Breast epithelium (tissue), 4 donors: ENCODE data around the gene TMEM179B. TPM values are rescaled to one million over a fixed set of nuclear protein-coding genes. Genes with fewer than 3 reads are reported as not detected.

Source experiments
- DNase-seq, 2 donors: peaks; one replicate each; pipeline ENCODE4 v3.0.0-alpha.2; 2019; ENCODE audit warnings: low spot score in 2 of 2
- H3K27ac ChIP-seq, 2 donors: fragments of 200-600 bp; sonication (generic) in 1 of 2; one replicate each; pipeline ENCODE4 v1.5.1; 2016 to 2019; ENCODE audit warnings: mild to moderate bottlenecking in 1 of 2
- H3K27me3 ChIP-seq, 2 donors: fragments of 200-600 bp; sonication (generic) in 1 of 2; one replicate each; pipeline versions ENCODE4 v1.5.1 to v1.6.0; 2017 to 2019; ENCODE audit warnings: control low read depth in 1 of 2, mild to moderate bottlenecking in 1 of 2
- H3K36me3 ChIP-seq: fragments of 200-600 bp; one replicate; pipeline ENCODE4 v1.5.1; 2019
- H3K4me1 ChIP-seq, 2 donors: fragments of 200-600 bp; sonication (generic); one replicate each; pipeline ENCODE4 v1.5.1; 2016 to 2019; ENCODE audit warnings: control low read depth in 1 of 2
- H3K4me3 ChIP-seq, 3 donors: fragments of 200-600 bp; sonication (generic); 1 replicate in 2 of 3; 2 replicates in 1 of 3; pipeline ENCODE4 v1.5.1; 2016 to 2019; ENCODE audit warnings: mild to moderate bottlenecking in 3 of 3, moderate library complexity in 2 of 3
- H3K9me3 ChIP-seq, 2 donors: fragments of 200-600 bp; sonication (generic) in 1 of 2; one replicate each; pipeline ENCODE4 v1.5.1; 2016 to 2019; ENCODE audit warnings: control low read depth in 1 of 2
- CTCF ChIP-seq, 3 donors: fragments of 450-650 bp; IDR thresholded peaks; one replicate each; pipeline ENCODE4 v1.5.1; 2016 to 2017; ENCODE audit warnings: antibody characterized with exemption in 3 of 3, mild to moderate bottlenecking in 3 of 3, moderate library complexity in 3 of 3
- POLR2A ChIP-seq: fragments of 450-650 bp; IDR thresholded peaks from one replicate; pipeline ENCODE4 v1.6.1; 2016; ENCODE audit warnings: antibody characterized with exemption, mild to moderate bottlenecking, moderate library complexity
- POLR2AphosphoS5 ChIP-seq, 3 donors: sonication (generic); formaldehyde crosslinking; IDR thresholded peaks; one replicate each; pipeline ENCODE4 v1.6.1; 2017; ENCODE audit warnings: antibody characterized with exemption in 3 of 3
- intact Hi-C: fragments of 100-400 bp; cut with DNase I; formaldehyde crosslinking; loops from one replicate; pipeline ENCODE4 v1.15.1; 2023; ENCODE audit warnings: low total_unique reads
- total RNA-seq, 3 donors: library from RNA; depleted of rRNA; stranded (reverse); fragments of >200 nt; gene quantifications; one replicate each; pipeline ENCODE4 v1.1.0, GENCODE V29; 2016

TMEM179B gene
- total RNA-seq, 3 donors from 2014 or later, result 61.4 to 66.9 (median 64.9) TPM

DNA sequence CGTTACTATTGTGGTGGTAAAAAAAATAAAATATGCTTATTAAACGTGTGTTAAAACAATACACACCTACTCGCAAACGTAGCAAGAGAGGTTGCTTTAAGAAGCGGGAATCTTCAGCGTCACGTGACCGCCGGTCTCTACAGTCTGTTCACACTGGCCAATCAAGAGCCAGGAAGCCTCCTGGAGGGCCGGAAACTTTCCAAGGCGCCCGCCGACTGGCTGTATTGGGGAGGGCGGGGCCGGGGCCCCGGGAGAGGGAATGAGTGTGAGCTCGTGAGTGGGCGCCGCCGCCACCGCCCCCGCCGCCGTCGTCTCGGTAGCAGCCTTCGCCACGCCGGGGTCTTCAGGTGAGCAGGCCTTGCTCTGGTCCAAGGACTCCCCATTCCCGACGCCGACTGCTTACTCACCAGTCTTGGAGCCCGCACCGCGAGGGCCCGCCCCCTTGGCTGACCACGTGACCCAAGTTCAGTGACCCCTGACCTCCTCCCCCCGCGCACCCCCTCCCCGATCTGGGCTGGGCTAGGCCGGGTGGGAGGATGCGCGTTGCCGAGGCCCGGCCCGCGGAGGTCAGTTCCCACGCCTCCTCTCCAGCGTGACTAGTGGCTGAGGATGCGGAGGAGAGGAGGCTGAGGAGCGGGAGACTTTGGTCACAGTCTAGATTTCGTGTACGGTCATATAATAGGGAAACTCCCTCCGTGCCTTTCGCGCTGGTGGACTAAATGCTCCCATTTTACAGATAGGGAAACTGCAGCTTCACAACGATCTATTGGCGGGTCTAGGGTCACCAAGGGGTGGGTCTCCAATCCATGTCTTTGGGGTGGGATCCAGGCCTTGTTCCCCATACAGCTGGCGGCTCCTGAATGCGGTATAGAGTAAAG, 15.8 kb upstream of the TMEM179B start, which contains the start of gene TAF6L:
Gene TAF6L, plus strand, starts transcription at position 253 of the 878 bp plus-strand sequence. CDS start 4,388 bp downstream, outside the sequence.
- Histone ChIP-seq H3K4me3 (peak within 1 kb of the TSS; percentile 60 to 88 (median 68)), H3K27ac (peak within 1 kb of the TSS; percentile 94 to 98), H3K36me3 (peaks cover 1% of the 10 kb centered on the region), H3K27me3 (no peaks in the 10 kb centered on the region), H3K4me1 (peaks cover 8 to 9% of the 10 kb centered on the region in 2 donors), H3K9me3 (no peaks in the 10 kb centered on the region)
- TF ChIP-seq CTCF (IDR thresholded peaks at IDR 0.05) (no peak), POLR2AphosphoS5 (IDR thresholded peaks at IDR 0.05) (peak; percentile 66 to 95 (median 75)), POLR2A (no peak)
- peak; percentile 98 to 99 for DNase-seq
- intact Hi-C loops, result no loop called here

DNA sequence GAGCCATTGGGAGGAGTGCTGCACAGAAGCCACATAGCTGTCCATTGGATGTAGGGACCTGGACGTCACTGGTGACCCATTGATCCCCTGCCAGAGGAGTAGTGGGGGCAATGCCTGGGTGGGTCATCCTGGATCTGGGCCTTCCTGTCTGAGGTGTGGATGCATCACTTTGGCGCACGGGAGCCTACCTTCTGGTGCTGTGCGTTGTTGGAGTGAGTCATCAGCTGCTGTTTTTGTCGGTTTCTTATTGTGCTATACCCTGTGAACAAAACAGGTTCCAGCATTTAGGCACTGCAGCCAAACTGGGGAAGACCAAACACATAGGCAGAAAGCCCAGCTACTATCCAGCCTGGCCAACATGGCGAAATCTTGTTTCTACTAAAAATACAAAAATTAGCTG, 12.8 kb upstream of the TMEM179B start:
- no peak for TF ChIP-seq POLR2AphosphoS5 (IDR thresholded peaks at IDR 0.05)
- TF ChIP-seq POLR2A, result no peak
- no peak for TF ChIP-seq CTCF (IDR thresholded peaks at IDR 0.05)
- intact Hi-C loops, result no loop called here

GRCh38 chr11:62775646-62776045, 11.6 kb upstream of the TMEM179B start:
- H3K27me3 ChIP-seq, result no peaks in the 10 kb centered on the region
- H3K9me3 ChIP-seq, result no peaks in the 10 kb centered on the region
- H3K4me1 ChIP-seq, result peaks cover 0 to under 1% of the 10 kb centered on the region in 2 donors
- intact Hi-C loops, result no loop called here
- DNase-seq, result no peak
- no peak overlapping the region for H3K4me3 ChIP-seq
- no peaks in the 10 kb centered on the region for H3K36me3 ChIP-seq
- no peak for TF ChIP-seq CTCF (IDR thresholded peaks at IDR 0.05)
- no peak for TF ChIP-seq POLR2A
- TF ChIP-seq POLR2AphosphoS5 (IDR thresholded peaks at IDR 0.05), result no peak
- H3K27ac ChIP-seq, result no peak overlapping the region

More for the DNA sequence above, 12.8 kb upstream of the TMEM179B start:
- H3K9me3 ChIP-seq, result no peaks in the 10 kb centered on the region
- H3K36me3 ChIP-seq, result no peaks in the 10 kb centered on the region
- H3K27ac ChIP-seq, result no peak overlapping the region
- H3K4me3 ChIP-seq, result no peak overlapping the region
- H3K27me3 ChIP-seq, result no peaks in the 10 kb centered on the region
- no peak for DNase-seq
- peaks cover 8 to 9% of the 10 kb centered on the region in 2 donors for H3K4me1 ChIP-seq

DNA sequence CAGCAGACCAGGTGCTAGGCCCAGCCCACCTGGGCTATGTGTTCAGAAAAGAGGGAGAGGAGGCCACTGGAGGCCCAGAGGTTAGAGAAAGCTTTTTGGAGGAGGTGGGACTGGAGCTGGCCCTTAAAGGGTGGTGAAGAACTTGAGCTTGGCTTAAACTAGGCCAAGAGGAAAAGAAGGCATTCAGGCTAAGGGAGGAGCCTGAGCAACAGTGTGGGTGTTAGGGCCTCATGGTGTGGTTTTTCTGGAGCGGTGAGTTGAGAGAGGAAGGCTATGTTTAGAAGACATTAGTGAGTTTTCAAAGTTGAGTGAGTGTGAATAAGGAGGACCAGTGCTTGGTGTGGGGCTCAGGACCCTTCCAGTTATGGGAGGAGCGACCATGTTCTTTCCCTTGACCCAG, 9.8 kb upstream of the TMEM179B start:
- Histone ChIP-seq H3K27ac (no peak overlapping the region), H3K4me3 (no peak overlapping the region), H3K4me1 (no peaks in the 10 kb centered on the region), H3K27me3 (no peaks in the 10 kb centered on the region), H3K36me3 (no peaks in the 10 kb centered on the region), H3K9me3 (no peaks in the 10 kb centered on the region)
- TF ChIP-seq CTCF (IDR thresholded peaks at IDR 0.05) (no peak), POLR2A (no peak), POLR2AphosphoS5 (IDR thresholded peaks at IDR 0.05) (no peak)
- DNase-seq, result no peak
- intact Hi-C loops, result no loop called here

DNA sequence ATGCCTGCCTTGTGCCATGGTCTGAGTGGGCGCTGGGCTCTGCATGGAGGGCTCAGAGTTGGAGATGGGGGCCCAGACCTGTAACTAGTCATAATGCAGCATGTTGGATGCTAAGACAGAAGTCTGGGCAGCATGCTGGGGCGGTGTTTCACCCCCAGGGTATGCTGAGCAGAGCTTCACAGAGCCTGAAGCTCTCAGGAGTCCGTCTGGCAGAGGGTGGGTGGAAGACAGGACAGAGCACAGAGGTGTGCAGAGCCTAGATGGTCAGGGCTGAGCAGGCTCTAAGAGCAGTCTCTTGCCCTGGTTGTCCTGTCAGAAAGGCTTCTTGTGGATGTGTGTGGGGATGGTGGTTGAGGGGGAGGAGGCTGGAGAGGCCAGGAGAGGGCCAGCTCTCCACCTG, 8.8 kb upstream of the TMEM179B start:
- H3K27ac ChIP-seq, result no peak overlapping the region
- H3K36me3 ChIP-seq, result no peaks in the 10 kb centered on the region
- no peaks in the 10 kb centered on the region for H3K4me1 ChIP-seq
- no peaks in the 10 kb centered on the region for H3K9me3 ChIP-seq
- TF ChIP-seq POLR2A, result no peak
- no peak for TF ChIP-seq CTCF (IDR thresholded peaks at IDR 0.05)
- no peak for TF ChIP-seq POLR2AphosphoS5 (IDR thresholded peaks at IDR 0.05)
- no peak overlapping the region for H3K4me3 ChIP-seq
- H3K27me3 ChIP-seq, result no peaks in the 10 kb centered on the region
- DNase-seq, result no peak
- intact Hi-C loops, result no loop called here
